Activated CD8-positive, alpha-beta memory T cell treated with anti-CD3 and anti-CD28 coated beads, Interleukin-2, amount 50 U/mL, for 1 hour (primary cell): ENCODE data around the gene RUFY4.
"Not testable (repeated sequence)": the region's sequence is repeated elsewhere in the genome, so short reads cannot be mapped to it uniquely, and the experiment has no call there.

Experiments
- DNase-seq: peaks from one replicate; pipeline ENCODE4 v3.0.0-alpha.2; 2020; ENCODE audit errors: extremely low read depth

Gene RUFY4

GRCh38 chr2:218030409-218031195, 38.5 kb upstream of the RUFY4 start:
- DNase-seq, result no peak

DNA sequence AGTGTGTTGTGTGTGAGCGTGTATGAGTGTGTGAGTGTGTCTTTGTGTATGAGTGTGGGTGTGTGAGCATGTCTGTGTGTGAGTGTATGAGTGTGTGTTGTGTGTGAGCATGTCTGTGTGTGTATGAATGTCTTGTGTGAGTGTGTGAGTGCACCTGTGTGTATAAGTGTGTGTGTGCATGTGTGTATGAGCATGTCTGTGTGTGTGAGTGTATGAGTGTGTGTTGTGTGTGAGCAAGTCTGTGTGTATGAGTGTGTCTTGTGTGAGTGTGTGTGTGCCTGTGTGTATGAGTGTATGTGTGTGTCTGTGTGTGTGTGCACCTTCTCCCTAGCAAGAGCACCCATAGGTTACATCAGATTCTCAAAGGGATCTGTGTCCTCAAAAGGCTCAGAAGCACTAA, 37.8 kb upstream of the RUFY4 start:
- no peak for DNase-seq

GRCh38 chr2:218031771-218032257, 37.2 kb upstream of the RUFY4 start:
- DNase-seq, result no peak

- DNase-seq, result no peak
Measured at GRCh38 chr2:218032336-218033171, 36.5 kb upstream of the RUFY4 start.

DNA sequence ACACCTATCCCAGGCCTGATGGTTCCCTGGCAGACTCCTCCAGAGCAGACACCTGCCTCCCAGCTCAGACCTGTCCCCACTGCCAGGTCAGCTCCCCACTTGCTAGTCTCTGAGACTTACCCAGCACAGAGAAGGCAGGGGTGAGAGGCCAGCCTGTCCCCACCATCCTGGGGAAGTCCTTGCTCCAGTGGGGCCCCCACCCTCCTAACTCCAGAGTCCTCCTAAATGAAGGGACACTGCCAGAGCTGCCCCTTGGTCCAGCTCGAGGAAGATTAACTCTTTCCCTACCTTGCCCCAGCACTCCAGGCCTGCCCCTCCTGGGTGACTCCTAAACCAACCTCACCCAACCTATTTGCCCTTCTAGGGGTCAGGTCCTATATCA, 35.9 kb upstream of the RUFY4 start:
- no peak for DNase-seq

DNA sequence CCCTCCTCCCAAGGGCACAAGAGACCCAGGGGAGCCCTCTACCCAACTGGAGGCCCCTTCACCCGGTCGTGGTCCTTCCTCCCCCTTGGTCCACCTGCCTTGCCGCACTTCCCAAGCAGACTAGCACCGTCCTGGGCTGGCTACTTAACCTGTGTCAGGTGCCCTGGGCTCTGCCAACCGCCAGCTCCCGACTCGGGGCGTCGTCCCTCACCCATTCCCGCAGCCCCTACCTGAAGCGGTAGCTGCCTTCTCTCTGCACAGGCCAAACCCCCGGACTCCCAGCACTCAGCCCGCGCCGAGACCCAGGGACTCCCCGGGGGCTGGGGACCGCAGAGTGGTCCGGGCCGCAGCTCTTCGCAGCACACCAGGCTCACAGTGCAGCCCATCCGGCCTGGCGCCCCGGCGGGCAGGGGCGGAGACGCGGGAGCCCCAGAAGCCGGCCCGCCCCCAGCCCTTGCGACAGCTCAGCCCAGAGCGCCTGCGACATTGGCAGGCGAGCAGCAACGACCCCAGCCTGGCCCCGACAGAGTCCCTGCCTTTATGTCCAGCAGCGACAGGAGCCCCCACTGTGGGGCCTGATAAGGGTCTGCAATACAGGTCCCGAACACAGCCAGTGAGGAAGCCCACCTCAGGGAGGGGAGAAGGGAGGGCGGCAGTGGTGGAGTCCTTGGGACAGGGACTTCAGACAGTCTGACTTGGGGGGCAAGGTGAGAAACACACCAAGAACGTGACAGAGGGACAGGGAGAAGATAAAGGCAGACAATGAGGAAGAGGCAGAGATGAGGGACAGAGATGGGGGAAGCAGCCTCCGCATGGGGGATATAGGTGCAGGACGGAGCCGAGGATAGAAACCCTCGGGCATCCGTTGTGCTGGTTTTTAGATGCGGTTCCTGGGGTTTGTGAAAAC, 35.2 kb upstream of the RUFY4 start:
- DNase-seq, result no peak

GRCh38 chr2:218034497-218035213, 34.4 kb upstream of the RUFY4 start:
- DNase-seq, result peak; percentile 12

DNA sequence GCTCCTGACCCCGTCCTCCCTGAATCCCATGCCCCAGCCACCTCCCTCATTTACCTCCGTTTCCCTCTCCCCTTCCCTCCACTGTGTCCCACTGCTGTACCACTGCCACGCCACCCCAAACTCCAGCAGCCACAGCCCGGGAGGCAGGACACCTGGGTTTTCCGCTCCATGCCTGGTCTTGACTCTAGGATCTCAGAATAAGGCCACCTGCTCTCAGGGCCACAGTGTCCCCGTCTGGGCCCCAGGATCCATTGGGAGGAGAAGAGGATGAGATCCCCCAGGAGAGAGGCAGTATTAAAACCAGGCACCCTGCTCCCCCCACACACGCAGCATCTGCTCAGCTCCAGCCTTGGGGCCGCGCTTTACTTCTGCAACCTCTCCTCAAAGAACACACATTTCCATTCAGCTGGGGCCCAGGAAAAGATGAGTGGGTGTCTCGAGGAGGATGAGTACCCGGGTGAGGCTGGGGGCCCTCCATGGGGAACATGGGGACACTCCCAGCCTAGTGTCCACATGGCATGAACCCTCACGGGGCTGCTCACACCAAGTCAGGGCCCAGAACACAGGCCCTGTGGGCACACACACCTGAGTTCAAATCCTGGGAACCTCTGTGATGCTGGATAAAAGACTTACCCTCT, 33.5 kb upstream of the RUFY4 start:
- DNase-seq, result no peak

DNA sequence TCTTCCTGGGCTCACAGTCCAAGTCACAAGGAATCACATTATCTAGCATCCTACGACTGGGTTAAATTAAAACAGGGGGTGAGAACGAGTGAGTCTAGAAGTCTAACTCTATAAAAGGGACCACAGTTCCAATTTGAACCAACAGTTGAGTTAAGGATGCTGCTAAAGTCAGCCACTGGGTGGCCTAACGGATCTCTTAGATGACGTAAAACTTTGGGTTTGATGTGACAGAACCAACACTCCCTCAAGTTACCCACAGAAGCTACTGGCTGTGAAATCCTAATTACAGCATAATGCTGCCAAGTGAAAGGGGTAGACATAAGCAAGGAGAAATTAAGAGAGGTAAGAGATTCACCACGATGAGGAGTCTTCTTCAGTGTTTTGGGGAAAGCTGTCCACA, 32.7 kb upstream of the RUFY4 start:
- no peak for DNase-seq

- no peak for DNase-seq
Measured at GRCh38 chr2:218039171-218039570, 29.9 kb upstream of the RUFY4 start.

DNA sequence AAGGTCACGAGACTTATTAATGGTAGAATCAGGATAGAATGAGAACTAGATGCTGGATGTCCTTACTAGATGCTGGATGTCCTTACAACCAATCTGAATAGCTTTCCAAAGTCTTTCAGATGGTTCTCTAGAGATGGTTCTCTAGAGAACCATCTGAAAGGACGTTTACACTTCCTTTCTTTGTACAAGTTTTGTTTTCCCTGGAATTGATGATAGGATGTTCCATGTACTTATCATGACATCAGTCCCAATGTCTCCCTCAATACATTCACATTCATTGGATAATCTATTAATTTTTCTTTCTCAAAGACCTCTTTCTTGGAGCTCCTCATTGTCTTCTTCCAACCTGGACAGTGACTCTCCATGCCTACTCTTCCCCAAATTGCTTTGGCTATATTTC, 28.2 kb upstream of the RUFY4 start:
- DNase-seq, result no peak

DNA sequence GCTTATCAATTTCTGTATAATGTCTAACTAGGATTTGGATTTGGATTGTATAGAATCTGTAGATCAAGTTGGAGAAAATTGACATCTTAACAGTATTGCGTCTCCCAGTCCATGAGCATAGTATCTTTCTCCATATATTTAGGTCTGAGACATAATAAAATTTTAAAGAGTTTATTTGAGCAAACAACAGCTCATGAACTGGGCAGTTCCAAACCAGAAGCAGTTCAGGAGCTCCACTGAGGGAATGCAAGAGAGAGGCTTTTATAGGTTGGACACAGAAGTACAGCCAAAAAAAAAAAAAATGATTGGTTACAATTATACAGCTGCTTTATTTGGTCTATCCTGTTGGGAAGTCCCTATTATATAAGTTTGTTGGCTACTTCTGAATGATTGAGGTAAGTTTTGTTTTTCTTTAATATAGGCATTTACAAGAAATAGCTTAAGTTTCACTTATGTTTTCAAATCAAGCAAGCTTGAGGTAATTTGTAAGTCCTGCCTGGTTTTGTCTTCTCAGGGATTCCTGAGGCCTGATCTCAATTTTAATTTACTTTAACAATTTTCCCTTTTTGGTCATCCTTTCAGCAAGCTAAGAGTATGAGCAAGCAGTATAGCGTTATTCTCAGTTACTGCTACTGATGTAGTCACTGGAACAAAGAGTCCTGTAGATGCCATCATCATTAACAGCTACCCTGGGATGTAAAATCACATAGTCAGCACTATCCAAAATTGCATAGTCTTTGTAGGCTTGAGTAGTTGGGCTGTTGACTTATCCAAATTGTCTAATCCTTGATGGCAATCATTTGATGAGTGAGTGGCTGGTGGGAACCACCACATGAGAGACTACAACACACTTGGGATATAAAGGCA, 27.5 kb upstream of the RUFY4 start:
- DNase-seq, result no peak

- no peak for DNase-seq
Measured at GRCh38 chr2:218043100-218043499, 26.0 kb upstream of the RUFY4 start.

- DNase-seq, result no peak
Measured at GRCh38 chr2:218043701-218044109, 25.3 kb upstream of the RUFY4 start.

- DNase-seq, result not testable (repeated sequence)
Measured at GRCh38 chr2:218044599-218044998, 24.5 kb upstream of the RUFY4 start.

- no peak for DNase-seq
Measured at GRCh38 chr2:218046238-218046637, 22.8 kb upstream of the RUFY4 start.

DNA sequence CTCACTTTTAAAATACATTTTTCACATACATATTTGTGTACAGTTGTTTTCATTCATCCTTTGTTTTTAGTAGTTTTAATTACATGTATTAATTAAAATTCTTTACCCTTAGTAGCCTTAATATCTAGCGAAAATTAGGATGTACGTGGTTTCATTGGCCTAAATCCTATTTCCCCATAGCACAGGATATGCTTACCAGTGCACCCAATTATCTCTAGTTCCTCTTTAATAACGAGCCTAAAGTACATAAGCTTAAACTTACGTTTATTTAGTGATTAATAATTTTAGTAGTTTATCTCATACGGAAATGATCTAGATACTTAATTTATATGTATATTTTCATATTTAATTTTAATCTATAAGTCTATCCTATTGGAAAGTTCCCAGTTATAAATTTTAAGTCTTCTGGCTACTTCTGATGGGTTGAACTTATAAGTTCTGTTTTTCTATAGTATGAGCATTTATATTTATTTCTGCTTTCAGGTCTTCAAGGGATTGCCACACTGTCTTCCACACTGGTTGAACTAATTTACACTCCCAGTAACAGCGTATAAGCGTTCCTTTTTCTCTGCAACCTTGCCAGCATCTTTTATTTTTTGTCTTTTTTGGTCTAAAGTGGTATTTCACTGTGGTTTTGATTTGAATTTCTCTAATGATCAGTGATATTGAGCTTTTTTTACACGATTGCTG, 21.4 kb upstream of the RUFY4 start:
- no peak for DNase-seq

- no peak for DNase-seq
Measured at GRCh38 chr2:218051903-218052302, 17.1 kb upstream of the RUFY4 start.

GRCh38 chr2:218059289-218059688, 9.8 kb upstream of the RUFY4 start:
- DNase-seq, result no peak
